ENCODE measurements around the gene GMPS. TPM values are rescaled to one million over a fixed set of nuclear protein-coding genes. Genes with fewer than 3 reads are reported as not detected.
"Not testable (repeated sequence)": the region's sequence is repeated elsewhere in the genome, so short reads cannot be mapped to it uniquely, and the experiment has no call there.

Gene GMPS
- total RNA-seq, 1 donor from 2014 or later = 41.2 TPM

GRCh38 chr3:155859859-155860258 is 10.6 kb upstream of the GMPS start:
- ATAC-seq = no peak
- no peak overlapping the region for H3K27ac ChIP-seq
- TF ChIP-seq, protein P1, sequence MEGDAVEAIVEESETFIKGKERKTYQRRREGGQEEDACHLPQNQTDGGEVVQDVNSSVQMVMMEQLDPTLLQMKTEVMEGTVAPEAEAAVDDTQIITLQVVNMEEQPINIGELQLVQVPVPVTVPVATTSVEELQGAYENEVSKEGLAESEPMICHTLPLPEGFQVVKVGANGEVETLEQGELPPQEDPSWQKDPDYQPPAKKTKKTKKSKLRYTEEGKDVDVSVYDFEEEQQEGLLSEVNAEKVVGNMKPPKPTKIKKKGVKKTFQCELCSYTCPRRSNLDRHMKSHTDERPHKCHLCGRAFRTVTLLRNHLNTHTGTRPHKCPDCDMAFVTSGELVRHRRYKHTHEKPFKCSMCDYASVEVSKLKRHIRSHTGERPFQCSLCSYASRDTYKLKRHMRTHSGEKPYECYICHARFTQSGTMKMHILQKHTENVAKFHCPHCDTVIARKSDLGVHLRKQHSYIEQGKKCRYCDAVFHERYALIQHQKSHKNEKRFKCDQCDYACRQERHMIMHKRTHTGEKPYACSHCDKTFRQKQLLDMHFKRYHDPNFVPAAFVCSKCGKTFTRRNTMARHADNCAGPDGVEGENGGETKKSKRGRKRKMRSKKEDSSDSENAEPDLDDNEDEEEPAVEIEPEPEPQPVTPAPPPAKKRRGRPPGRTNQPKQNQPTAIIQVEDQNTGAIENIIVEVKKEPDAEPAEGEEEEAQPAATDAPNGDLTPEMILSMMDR (IDR thresholded peaks at IDR 0.05) = peak; percentile 21
- no peaks in the 10 kb centered on the region for H3K9me3 ChIP-seq
- H3K27me3 ChIP-seq = no peaks in the 10 kb centered on the region
- intact Hi-C loops (cut with DNase I) = no loop called here
- H3K36me3 ChIP-seq = no peaks in the 10 kb centered on the region
- H3K4me1 ChIP-seq = no peaks in the 10 kb centered on the region
- no peak overlapping the region for H3K4me3 ChIP-seq
- DNase-seq = no peak

GRCh38 chr3:155860424-155860823 is 10.0 kb upstream of the GMPS start:
- intact Hi-C loops (cut with DNase I); ATAC-seq: not testable (repeated sequence)

GRCh38 chr3:155861476-155862183 is 8.8 kb upstream of the GMPS start:
- Histone ChIP-seq H3K36me3 (no peaks in the 10 kb centered on the region), H3K27me3 (no peaks in the 10 kb centered on the region), H3K27ac (no peak overlapping the region), H3K4me3 (no peak overlapping the region), H3K9me3 (no peaks in the 10 kb centered on the region), H3K4me1 (no peaks in the 10 kb centered on the region)
- intact Hi-C loops (cut with DNase I) = no loop called here
- TF ChIP-seq, protein P1 (IDR thresholded peaks at IDR 0.05) = no peak
- DNase-seq (no peak), ATAC-seq (no peak)

More at GRCh38 chr3:155860424-155860823, 10.0 kb upstream of the GMPS start:
- DNase-seq, H3K4me1 ChIP-seq, H3K4me3 ChIP-seq, H3K9me3 ChIP-seq, H3K36me3 ChIP-seq, H3K27ac ChIP-seq, H3K27me3 ChIP-seq: not testable (repeated sequence)

- intact Hi-C loops (cut with DNase I); H3K4me3 ChIP-seq; H3K36me3 ChIP-seq; H3K27ac ChIP-seq; ATAC-seq; H3K4me1 ChIP-seq; H3K9me3 ChIP-seq; H3K27me3 ChIP-seq; DNase-seq: not testable (repeated sequence)
Observed at GRCh38 chr3:155862290-155862982, 8.0 kb upstream of the GMPS start.

DNA sequence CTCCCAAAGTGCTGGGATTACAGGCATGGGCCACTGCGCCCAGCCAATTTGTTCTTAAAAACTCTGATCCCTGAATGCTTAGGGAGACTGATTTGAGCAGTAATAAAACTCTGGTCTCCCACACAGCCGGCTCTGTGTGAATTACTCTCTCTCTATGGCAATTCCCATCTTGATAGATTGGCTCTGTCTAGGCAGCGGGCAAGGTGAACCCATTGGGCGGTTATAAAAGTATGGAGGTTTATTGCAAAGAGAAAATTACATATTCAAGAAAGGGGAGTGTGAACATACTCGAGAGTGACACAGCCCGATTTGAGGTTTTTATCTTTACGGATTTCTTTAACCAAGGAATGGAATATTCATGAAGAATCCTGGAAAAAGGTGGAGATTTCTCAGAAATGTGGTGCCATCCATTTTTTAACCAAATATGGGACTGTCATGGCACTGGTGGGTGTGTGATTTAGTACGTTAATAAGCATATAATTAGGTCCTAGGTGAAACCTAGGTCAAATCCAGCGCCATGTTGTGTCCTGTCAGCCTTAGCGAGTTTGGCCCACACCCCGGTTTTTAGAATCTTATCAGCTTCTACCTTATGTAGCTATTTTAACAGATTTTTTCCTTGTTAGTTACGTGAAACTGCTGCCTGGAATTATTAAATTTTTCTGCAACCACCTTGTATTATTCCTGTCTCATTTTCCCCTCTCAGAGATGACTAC is 7.2 kb upstream of the GMPS start:
- Histone ChIP-seq H3K4me3 (no peak overlapping the region), H3K27ac (no peak overlapping the region), H3K9me3 (no peaks in the 10 kb centered on the region), H3K36me3 (no peaks in the 10 kb centered on the region), H3K4me1 (no peaks in the 10 kb centered on the region), H3K27me3 (no peaks in the 10 kb centered on the region)
- ATAC-seq (no peak), DNase-seq (no peak)
- intact Hi-C loops (cut with DNase I) = no loop called here
- TF ChIP-seq, protein P1 (IDR thresholded peaks at IDR 0.05) = no peak

DNA sequence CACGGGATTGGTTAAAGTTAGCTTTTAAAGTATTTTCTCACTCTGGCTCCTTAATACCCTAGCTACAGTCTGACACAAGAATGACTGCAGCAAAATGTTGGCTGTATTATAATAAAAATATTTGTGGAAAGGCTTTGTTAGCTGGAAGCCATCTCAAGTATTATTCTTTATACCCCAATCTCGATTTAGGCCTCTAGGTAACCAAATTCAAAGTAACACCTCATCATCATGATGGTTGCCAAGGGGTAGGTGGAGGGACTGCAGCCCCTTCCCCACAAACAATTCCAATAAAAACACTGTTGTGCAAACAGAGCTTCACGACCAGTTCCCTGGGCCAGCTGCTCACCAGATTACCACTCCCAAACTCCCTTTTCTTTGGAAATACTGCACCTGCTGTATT is 759 bp upstream of the GMPS start:
- Histone ChIP-seq H3K27ac (peak overlapping the region; percentile 90), H3K4me1 (peaks cover 20% of the 10 kb centered on the region), H3K36me3 (no peaks in the 10 kb centered on the region), H3K27me3 (no peaks in the 10 kb centered on the region), H3K9me3 (no peaks in the 10 kb centered on the region), H3K4me3 (peak overlapping the region; percentile 98)
- intact Hi-C loops (cut with DNase I) = no loop called here
- no peak for ATAC-seq
- TF ChIP-seq, protein P1 (IDR thresholded peaks at IDR 0.05) = peak; percentile 9
- DNase-seq = no peak

Measured in upper lobe of right lung (tissue), 1 donor.